ENCODE results near the gene SLC44A3.

DNA sequence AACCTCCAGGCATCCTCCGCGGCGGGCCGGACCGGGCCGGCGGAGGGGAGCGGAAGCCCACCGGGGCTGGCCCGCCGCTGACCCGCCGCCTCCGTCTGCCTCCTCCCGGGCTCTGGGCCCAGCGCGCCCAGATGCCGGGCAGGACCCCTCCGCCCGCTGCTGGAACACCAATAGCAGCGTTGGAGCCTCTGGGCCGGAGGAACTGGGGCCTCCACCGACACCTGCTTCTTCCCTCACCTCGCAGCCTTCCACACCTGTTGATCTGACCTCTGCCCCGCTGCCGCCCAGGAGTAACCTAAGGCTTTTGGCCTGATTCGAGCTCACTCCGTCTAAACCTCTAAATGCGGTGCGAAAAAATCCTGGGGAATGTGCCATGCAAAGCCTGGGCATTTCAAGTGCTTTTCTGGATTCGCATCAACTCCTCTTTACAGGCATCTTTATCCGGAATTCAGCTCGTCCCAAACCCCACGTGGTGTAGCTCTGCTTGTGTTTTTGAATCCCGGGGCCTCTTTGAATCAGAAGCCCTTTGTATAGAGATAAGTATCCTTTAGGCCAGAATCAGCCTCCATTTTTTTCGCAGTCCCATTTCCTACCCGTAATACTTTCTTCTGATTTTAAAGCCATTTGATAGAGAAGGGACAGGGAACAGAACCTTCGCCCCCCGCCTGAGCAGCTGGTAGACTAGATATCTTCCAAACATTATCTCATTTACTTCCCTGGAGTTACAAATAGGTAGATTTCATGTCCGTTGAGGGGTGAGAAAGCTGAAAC lies 107.4 kb downstream of the SLC44A3 start:
- TF ChIP-seq, protein P1, sequence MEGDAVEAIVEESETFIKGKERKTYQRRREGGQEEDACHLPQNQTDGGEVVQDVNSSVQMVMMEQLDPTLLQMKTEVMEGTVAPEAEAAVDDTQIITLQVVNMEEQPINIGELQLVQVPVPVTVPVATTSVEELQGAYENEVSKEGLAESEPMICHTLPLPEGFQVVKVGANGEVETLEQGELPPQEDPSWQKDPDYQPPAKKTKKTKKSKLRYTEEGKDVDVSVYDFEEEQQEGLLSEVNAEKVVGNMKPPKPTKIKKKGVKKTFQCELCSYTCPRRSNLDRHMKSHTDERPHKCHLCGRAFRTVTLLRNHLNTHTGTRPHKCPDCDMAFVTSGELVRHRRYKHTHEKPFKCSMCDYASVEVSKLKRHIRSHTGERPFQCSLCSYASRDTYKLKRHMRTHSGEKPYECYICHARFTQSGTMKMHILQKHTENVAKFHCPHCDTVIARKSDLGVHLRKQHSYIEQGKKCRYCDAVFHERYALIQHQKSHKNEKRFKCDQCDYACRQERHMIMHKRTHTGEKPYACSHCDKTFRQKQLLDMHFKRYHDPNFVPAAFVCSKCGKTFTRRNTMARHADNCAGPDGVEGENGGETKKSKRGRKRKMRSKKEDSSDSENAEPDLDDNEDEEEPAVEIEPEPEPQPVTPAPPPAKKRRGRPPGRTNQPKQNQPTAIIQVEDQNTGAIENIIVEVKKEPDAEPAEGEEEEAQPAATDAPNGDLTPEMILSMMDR (IDR thresholded peaks at IDR 0.05) = no peak
- no peak for TF ChIP-seq POLR2A (IDR thresholded peaks at IDR 0.05)

Data from adrenal gland (tissue), 5 donors.